ENCODE measurements around the gene FBXO5.

FBXO5 gene

DNA sequence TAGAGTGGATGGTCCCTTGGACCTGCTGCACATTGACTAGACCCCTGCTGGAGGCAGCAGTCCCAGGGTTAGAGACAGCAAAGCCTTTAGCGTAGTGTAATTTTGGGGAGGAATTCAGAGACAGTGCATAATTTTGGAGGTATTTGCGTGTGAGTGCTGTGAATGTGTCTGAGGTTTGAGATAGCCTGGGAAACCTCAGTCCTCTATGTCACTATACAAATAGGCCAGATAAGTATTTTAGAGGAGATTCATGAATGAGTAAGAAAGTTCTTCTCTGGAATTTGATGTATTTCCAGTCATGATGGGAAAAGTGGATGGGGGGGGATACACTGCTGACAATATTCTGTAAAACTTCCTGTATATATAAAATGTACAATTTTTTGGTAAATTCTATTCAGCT is 45.4 kb upstream of the FBXO5 start:
- Histone ChIP-seq H3K4me3 (ENCODE audit: low read length) (no peak overlapping the region), H4K20me1 (ENCODE audit: insufficient read depth, low read length) (no peaks in the 10 kb centered on the region), H3K36me3 (replicated peaks; ENCODE audit: low read depth, low read length) (no peaks in the 10 kb centered on the region), H3K27me3 (ENCODE audit: low read depth, low read length) (no peaks in the 10 kb centered on the region; the same call in 1 of the 2 replicates), H3K79me2 (ENCODE audit: low read length) (no peaks in the 10 kb centered on the region), H2AFZ (ENCODE audit: low read depth, low read length) (no peak overlapping the region), H3K27ac (ENCODE audit: low read length) (no peak overlapping the region), H3K4me1 (ENCODE audit: low read length) (no peaks in the 10 kb centered on the region), H3K9ac (ENCODE audit: low read length) (no peak overlapping the region), H3K4me2 (ENCODE audit: low read length) (no peak overlapping the region), H3K9me3 (ENCODE audit: insufficient read depth, low read length) (no peaks in the 10 kb centered on the region)
- no peak for TF ChIP-seq EZH2phosphoT487 (IDR thresholded peaks at IDR 0.05; ENCODE audit: low read depth)
- TF ChIP-seq, protein P1, sequence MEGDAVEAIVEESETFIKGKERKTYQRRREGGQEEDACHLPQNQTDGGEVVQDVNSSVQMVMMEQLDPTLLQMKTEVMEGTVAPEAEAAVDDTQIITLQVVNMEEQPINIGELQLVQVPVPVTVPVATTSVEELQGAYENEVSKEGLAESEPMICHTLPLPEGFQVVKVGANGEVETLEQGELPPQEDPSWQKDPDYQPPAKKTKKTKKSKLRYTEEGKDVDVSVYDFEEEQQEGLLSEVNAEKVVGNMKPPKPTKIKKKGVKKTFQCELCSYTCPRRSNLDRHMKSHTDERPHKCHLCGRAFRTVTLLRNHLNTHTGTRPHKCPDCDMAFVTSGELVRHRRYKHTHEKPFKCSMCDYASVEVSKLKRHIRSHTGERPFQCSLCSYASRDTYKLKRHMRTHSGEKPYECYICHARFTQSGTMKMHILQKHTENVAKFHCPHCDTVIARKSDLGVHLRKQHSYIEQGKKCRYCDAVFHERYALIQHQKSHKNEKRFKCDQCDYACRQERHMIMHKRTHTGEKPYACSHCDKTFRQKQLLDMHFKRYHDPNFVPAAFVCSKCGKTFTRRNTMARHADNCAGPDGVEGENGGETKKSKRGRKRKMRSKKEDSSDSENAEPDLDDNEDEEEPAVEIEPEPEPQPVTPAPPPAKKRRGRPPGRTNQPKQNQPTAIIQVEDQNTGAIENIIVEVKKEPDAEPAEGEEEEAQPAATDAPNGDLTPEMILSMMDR (IDR thresholded peaks at IDR 0.05; ENCODE audit: low read depth, low read length): no peak

DNA sequence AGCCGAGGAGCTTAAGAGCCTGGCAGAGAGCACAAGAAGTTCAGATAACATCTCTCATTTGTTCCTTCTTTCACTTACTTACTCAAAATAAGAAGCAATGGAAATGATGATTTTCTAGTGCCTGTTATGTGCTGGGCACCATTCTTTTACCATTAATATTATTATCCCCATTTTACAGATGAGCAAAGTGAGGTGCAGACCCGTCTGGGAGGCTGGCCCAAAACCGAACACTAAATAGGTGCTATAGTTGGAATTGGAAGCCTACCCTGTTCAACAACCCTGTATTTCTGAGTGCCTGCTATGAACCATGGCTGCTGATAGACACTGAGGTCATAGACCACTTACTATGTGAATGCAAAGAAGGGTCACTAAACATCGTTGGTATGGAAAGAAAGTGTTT is 44.6 kb upstream of the FBXO5 start:
- TF ChIP-seq, protein P1 (IDR thresholded peaks at IDR 0.05; ENCODE audit: low read depth, low read length): no peak
- no peak for TF ChIP-seq EZH2phosphoT487 (IDR thresholded peaks at IDR 0.05; ENCODE audit: low read depth)
- H3K4me3 ChIP-seq (ENCODE audit: low read length): no peak overlapping the region
- H3K27ac ChIP-seq (ENCODE audit: low read length): no peak overlapping the region
- H3K4me2 ChIP-seq (ENCODE audit: low read length): no peak overlapping the region
- no peaks in the 10 kb centered on the region for H3K9me3 ChIP-seq (ENCODE audit: insufficient read depth, low read length)
- no peaks in the 10 kb centered on the region for H3K79me2 ChIP-seq (ENCODE audit: low read length)
- no peaks in the 10 kb centered on the region; the same call in 1 of the 2 replicates for H3K27me3 ChIP-seq (ENCODE audit: low read depth, low read length)
- H4K20me1 ChIP-seq (ENCODE audit: insufficient read depth, low read length): no peaks in the 10 kb centered on the region
- no peak overlapping the region for H3K9ac ChIP-seq (ENCODE audit: low read length)
- no peaks in the 10 kb centered on the region for H3K36me3 ChIP-seq (replicated peaks; ENCODE audit: low read depth, low read length)
- no peaks in the 10 kb centered on the region for H3K4me1 ChIP-seq (ENCODE audit: low read length)
- no peak overlapping the region for H2AFZ ChIP-seq (ENCODE audit: low read depth, low read length)

DNA sequence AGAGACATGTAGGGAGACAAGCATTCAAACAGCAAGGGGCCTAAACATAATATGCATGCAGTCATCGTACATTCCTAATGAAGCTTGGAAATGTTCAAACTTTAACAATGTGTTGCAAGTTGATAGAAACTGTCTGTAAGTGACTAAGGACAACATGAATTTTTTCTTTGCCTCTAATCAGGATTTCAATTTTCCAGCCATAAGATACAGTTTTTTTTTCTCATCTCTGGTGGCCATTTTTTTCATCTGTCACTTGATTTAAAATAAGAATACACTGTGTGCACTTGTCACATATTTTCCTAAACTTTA is 41.8 kb upstream of the FBXO5 start:
- H3K4me1 ChIP-seq (ENCODE audit: low read length): no peaks in the 10 kb centered on the region
- no peak overlapping the region for H3K4me2 ChIP-seq (ENCODE audit: low read length)
- TF ChIP-seq, protein P1 (IDR thresholded peaks at IDR 0.05; ENCODE audit: low read depth, low read length): no peak
- TF ChIP-seq EZH2phosphoT487 (IDR thresholded peaks at IDR 0.05; ENCODE audit: low read depth): no peak
- H3K27me3 ChIP-seq (ENCODE audit: low read depth, low read length): no peaks in the 10 kb centered on the region
- H3K9ac ChIP-seq (ENCODE audit: low read length): no peak overlapping the region
- H4K20me1 ChIP-seq (ENCODE audit: insufficient read depth, low read length): no peaks in the 10 kb centered on the region
- no peak overlapping the region for H2AFZ ChIP-seq (ENCODE audit: low read depth, low read length)
- no peak overlapping the region for H3K27ac ChIP-seq (ENCODE audit: low read length)
- H3K9me3 ChIP-seq (ENCODE audit: insufficient read depth, low read length): no peaks in the 10 kb centered on the region
- H3K36me3 ChIP-seq (replicated peaks; ENCODE audit: low read depth, low read length): no peaks in the 10 kb centered on the region
- no peak overlapping the region for H3K4me3 ChIP-seq (ENCODE audit: low read length)
- no peaks in the 10 kb centered on the region for H3K79me2 ChIP-seq (ENCODE audit: low read length)

DNA sequence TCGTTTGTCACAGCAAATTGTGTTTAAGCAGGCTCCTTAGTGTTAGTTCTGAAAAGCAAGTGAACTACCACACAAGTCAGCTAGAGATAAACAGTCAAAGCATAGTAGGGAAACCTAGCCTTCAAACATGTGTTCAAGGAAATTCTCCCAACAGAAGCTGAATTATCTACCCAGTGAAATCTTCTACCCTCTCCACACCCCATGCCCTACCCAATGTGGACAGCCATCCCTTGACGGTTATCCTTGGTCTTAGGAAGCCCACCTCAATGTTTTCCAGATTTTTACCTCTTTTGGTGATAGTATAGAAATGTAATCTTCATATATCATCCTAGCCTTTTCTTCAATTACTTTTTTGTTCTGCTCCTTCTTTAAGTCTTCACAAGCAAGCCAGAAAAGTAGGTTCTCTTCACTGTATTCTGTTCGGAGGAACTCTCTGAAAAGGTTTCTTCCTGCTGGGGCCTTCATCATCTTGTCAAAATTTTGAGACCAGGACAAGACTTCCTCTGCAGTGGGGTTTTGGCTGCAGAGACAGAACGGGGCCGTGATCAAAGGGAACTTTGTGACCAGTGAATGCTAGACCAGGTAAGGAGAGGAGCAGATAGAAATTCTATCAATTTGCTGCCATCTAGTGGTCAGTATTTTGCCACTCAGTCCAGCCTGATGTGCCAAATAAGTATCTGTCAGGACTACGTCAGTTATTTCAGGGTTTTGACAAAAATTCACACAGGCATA is 41.3 kb upstream of the FBXO5 start:
- H3K9me3 ChIP-seq (ENCODE audit: insufficient read depth, low read length): no peaks in the 10 kb centered on the region
- no peaks in the 10 kb centered on the region for H3K27me3 ChIP-seq (ENCODE audit: low read depth, low read length)
- H3K9ac ChIP-seq (ENCODE audit: low read length): no peak overlapping the region
- H3K27ac ChIP-seq (ENCODE audit: low read length): no peak overlapping the region
- no peaks in the 10 kb centered on the region for H3K4me1 ChIP-seq (ENCODE audit: low read length)
- no peak for TF ChIP-seq EZH2phosphoT487 (IDR thresholded peaks at IDR 0.05; ENCODE audit: low read depth)
- TF ChIP-seq, protein P1 (IDR thresholded peaks at IDR 0.05; ENCODE audit: low read depth, low read length): peak; percentile 65
- no peaks in the 10 kb centered on the region for H3K79me2 ChIP-seq (ENCODE audit: low read length)
- H2AFZ ChIP-seq (ENCODE audit: low read depth, low read length): no peak overlapping the region
- no peak overlapping the region for H3K4me3 ChIP-seq (ENCODE audit: low read length)
- no peak overlapping the region for H3K4me2 ChIP-seq (ENCODE audit: low read length)
- H4K20me1 ChIP-seq (ENCODE audit: insufficient read depth, low read length): no peaks in the 10 kb centered on the region
- H3K36me3 ChIP-seq (replicated peaks; ENCODE audit: low read depth, low read length): no peaks in the 10 kb centered on the region

All from OCI-LY3 (cell line).